Measurements from ENCODE around the gene MT1M.
"Not testable (repeated sequence)": the region's sequence is repeated elsewhere in the genome, so short reads cannot be mapped to it uniquely, and the experiment has no call there.

Gene MT1M

DNA sequence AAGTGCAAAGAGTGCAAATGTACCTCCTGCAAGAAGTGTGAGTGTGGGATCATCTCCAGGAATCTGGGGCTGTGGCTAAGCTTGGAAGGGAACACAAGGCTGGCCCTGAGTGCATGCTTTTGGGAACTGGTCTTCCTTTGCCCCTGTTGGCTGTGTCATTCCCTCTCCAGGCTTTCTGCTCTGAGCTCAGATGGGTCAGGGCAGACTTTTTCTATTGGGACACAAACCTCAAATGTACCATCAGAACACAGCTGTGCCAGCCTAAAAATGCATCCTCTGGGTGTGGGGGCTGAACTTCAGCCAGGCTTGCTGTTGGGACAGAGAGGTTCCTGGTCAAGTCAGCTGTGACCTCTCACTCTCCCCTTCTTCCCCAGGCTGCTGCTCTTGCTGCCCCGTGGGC is 20.1 kb downstream of the MT1M start:
- DNase-seq, result no peak

DNA sequence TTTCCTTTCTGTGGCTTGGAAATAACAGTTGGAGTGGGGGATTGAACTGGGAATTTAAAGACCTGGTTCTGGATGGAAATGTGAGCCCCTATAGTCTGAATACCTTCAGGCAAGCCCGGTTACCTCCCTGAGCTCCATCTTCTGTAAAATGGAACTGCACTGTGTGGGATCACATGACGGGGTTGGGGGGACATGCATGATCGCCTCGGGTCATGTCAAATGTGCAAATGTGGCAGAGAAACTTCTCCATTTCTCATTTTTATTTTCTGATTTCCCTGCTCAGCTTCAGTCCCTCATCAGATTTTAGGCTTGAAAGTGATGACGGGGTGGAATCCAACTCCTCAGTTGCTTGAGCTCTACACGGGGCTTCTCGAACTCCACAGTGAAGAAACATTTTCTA is 20.8 kb downstream of the MT1M start:
- DNase-seq, result no peak

DNA sequence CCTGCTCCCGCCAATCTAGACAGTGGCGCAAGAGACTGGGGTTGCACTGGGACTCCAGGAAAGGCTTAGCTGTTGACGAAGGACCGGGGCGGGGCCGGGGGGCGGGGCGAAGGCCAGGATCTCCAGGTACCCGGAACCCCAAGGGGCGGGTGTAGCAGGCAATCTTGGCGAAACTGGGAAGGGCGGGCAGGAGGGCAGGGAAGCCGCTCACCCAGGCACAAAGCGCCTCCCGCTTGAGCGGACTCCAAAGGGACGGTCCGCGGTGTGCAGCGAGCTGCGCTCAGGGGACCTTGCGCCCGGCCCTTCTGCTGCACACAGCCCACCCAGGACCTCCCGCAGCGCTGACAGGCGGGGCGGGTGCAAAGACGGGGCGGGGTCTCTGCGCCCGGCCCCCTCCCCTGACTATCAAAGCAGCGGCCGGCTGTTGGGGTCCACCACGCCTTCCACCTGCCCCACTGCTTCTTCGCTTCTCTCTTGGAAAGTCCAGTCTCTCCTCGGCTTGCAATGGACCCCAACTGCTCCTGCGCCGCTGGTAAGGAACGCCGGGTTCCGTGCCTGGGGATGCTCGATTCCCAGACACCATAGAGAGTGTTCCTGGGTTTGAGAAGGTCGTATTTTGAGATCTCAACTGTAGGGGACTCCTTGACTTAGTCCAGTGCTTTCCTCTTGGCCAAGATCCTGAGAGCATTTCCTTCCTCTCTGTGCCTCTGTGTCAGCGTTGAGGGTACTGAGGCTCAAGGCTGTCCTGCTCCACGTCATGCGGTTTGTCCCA is 25.3 kb downstream of the MT1M start, which contains the start of gene MT1F:
Gene MT1F (plus strand): TSS at position 405 of the 772 bp plus-strand sequence. CDS start 100 bp downstream, at position 505.
- DNase-seq, result peak; percentile 64

DNA sequence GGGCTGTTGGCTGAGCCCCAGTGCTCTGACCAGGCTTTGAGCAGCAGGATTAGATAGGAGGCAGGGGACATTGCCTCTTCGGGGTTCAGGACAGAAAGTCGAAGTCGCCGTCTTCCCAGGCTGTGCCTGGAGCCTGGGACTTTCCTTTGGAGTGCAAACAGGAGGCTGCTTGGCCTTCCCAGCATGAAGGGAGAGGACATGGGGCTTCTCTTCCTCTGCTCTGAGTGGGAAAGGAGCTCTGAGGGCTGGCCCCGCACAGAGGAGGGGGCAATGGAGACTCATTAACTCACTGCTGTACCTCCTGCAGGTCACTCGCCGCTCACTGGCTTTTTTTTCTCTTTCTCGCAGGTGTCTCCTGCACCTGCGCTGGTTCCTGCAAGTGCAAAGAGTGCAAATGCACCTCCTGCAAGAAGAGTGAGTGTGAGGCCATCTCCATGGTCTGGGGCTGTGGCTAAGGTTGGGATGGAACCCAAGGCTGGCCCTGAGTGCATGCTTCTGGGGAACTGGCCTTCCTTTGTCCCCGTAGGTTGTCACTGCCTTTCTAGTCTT is 25.9 kb downstream of the MT1M start:
- no peak for DNase-seq

DNA sequence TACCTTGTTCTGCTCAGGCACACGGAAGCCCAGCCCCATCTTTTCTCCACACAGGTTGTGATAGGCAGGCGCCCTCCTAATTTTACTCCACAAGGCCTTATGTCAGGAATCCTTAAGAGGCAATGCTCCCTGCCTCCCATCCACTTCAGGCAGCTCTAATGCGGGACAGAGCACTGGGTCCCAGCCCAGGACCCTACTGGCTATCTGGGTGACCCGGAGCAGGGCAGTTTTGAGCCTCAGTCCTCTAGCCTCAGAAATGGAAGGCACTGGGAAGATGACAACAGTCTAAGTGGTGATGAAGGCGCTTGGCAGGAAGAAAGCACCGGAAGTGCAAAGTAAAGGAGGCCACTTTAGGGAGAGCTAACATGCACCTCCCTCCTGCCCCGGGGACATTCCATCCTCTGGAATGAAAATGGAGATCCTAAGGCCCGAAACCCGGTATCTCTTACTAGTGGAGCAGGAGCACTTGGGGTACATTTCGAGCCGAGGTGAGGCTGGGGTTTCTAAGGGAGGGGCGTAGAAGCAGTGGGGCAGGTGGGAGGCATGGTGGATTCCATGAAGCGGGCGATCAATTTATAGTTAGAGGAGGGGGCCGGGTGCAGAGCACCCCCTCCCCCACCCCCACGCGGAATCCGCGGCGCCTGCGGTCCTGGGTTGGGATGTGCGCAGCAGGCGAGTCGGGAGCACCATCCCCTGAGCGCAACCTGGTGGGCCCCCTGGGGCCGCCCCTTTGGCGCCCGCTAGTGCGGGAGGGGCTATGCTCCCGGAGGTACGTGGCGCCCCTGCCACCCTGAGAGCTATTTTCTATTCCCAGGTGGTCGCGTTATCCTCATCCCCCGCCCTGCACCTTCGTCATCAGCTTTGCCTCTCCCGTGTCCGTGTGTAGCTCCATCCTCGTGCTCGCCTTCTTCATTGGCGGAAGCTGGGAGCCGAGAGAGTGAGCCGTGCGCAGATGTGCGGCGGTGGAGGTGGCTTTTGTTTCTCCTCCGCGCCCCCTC is 30.2 kb downstream of the MT1M start:
- DNase-seq, result peak; percentile 22

DNA sequence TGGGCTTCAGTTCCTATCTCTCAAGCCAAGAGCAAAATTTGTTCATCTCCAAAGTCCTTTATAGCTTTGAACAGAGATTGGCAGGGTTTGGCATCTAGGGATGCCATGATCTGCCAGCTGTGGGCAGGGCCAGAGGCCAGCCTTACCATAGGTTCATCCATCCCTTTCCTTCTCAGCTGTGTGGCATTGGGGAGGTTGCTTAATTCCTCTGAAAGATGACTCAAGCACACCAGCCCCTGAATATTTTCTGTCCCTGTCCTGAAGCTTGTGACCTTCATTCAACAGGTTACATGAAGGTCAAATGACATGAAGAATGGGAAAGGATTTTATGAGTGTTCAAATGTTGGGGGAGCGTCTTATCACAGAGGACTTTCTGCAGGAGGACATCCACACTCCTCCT is 32.0 kb downstream of the MT1M start:
- no peak for DNase-seq

DNA sequence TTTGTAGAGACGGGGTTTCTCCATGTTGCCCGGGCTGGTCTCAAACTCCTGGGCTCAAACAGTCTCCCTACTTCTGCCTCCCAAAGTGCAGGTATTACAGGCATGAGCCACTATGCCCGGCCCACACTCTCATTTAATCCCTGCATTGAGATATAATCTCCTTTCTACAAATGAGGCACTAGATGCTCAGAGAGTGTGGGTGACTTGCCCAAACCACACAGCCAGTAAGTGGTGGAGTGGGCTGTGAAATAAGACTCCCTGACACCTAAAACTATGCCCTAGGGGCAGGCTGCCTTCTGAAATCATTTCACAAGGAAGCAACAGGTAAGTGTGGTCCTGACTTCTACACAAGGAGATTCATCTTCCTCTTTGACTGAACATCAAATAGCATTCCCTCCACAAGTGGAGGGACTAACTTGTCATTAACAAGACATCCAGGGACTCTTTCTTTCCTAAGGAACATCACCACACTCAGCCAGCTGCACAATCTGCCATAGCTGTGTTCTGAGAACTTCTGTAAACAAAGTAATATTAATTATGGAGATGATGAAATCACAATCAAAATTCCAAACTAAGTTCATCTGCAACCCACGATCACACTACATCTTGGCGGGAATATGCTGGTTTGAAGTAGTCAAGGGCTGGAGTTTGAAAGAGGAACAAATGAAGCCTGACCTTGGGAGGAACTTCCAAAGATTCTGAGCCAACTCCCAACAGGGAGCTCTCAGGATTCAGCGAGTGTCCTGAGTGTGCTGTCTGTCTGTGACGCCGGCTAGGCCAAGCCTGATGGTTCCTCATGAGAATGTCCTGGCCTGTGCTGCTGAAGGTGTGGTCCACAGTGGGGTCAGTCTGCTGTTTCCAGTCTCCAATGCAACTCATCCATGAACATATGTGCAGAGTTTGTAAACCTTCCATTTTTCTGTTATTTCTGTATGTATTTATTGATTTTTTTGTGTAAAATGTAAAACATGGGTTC is 33.1 kb downstream of the MT1M start:
- DNase-seq, result not testable (repeated sequence)

DNA sequence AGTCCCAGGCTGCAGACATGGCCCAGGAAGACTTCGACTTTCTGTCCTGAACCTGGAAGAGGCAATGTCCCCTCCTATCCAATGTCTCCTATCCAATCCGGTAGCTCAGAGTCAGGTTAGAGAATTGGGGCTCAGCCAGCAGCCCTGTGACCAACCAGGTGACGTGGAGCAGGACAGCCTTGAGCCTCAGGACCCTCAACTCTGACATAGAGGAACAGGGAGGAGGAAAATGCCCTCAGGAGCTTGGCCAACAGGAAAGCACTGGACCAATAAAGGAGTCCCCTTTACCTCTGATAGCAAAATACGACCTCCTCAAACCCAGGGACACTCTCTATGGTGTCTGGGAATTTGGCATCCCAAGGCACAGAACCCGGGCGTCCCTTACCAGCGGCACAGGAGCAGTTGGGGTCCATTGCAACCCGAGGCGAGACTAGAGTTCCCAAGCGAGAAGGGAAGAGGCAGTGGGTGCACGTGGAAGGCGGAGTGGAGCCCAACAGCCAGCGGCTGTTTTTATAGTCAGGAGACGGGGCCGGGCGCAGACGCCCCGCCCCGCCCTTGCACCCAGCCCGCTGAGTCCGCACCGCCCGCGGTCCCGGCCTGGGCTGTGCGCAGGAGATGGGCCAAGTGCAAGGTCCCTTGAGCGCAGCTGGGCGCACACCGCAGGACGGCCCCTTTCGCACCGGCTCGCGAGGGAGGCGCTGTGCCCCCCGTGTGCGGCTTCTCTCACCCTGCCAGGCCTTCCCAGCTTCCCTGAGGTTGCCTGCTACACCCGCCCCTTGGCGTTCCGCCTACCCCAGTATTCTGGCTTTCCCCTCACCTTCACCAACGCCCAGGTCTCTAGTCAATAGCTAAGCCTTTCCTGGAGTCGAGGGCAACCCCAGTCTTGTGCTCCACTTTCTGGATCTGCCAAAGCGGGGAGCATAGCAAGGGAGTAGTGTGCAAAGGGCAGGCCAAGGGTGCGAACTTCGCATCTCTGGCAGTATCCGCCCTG is 35.4 kb downstream of the MT1M start, which contains the start of gene MT1G:
Gene MT1G (minus strand): TSS at position 485 of the 991 bp plus-strand sequence. CDS start 72 bp downstream, at position 413.
- DNase-seq, result no peak

DNA sequence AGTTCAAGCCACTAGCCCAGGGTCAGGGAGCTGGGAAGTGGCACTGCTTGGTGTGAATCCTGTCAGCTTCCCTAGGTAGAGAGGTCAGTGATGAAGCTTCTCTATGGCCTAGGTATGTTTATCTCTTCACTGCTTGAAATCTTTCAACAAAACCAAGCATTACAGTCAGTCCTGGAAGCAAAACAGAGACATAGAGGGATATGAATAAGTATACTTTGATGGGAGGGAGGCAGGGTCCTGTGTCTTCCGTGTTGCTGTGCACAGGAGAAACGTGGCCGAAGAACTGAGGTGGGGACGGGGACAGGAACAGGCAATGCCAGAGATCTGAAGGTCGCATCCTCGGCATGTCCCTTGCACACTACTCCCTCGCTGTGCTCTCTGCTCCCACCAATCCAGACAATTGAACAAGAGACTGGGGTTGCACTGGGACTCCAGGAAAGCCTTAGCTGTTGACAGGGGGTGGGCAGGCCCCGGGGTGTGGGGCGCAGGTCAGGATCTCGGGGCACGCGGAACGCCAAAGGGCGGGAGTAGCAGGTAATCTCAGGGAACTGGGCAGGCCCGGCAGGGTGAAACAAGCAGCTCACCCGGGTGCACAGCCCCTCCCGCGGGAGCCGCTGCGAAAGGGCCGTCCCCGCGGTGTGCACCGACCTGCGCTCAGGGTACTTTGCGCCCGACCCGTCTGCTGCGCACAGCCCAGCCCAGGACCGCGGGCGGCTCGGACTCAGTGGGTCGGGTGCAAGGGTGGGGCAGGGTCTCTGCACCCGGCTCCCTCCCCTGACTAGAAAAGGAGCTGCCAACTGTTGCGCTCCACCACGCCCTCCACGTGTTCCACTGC is 36.8 kb downstream of the MT1M start, which contains the start of gene MT1H:
Gene MT1H (plus strand): TSS at position 810 of the 835 bp plus-strand sequence. CDS start 71 bp downstream, outside the sequence.
- DNase-seq, result no peak

DNA sequence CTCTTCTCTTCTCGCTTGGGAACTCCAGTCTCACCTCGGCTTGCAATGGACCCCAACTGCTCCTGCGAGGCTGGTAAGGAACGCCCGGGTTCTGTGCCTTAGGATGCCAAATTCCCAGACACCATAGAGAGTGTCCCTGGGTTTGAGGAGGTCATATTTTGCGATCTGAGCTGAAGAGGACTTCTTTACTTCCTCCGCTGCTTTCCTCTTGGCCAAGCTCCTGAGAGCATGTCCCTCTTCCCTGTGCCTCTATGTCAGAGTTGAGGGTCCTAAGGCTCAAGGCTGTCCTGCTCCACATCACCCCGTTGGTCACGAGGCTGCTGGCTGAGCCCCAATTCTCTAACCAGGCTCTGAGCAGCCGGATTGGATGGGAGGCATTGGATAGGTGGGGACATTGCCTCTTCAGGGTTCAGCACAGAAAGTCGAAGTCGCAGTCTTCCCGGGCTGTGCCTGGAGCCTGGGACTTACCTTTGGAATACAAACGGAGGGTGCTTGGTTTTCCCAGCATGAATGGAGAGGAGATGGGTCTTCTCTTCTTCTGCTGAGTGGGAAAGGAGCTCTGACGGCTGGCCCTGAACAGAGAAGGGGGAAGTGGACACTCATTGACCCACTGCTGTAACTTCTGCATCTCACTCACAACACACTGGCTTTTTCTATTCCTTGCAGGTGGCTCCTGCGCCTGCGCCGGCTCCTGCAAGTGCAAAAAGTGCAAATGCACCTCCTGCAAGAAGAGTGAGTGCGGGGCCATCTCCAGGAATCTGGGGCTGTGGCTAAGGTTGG is 37.6 kb downstream of the MT1M start:
- no peak for DNase-seq

DNA sequence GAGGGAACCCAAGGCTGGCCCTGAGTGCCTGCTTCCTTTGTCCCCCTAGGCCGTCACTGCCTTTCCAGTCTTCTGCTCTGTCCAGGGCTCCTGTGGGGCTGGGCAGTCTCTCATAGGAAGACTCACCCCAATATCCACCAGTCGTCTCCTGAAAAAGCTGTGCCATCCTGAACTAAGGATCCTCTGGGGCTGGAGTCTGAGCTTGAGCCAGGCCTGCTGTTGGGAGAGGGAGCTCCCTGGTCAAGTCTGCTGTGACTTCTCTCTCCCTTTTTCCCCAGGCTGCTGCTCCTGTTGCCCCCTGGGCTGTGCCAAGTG is 38.1 kb downstream of the MT1M start:
- no peak for DNase-seq

DNA sequence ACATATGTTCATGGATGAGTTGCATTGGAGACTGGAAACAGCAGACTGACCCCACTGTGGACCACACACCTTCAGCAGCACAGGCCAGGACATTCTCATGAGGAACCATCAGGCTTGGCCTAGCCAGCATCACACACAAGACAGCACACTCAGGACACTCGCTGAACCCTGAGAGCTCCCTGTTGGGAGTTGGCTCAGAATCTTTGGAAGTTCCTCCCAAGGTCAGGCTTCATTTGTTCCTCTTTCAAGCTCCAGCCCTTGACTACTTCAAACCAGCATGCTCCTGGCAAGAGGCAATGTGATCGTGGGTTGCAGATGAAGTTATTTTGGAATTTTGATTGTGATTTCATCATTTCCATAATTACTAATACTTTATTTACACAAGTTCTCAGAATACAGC is 39.2 kb downstream of the MT1M start:
- DNase-seq, result not testable (repeated sequence)

DNA sequence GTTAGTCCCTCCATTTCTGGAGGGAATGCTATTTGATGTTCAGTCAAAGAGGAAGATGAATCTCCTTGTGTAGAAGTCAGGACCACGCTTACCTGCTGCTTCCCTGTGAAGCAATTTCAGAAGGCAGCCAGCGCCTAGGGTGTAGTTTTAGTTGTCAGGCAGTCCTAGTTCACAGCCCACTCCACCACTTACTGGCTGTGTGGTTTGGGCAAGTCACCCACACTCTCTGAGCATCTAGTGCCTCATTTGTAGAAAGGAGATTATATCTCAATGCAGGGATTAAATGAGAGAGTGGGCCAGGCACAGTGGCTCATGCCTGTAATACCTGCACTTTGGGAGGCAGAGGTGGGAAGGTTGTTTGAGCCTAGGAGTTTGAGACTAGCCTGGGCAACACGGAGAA is 39.7 kb downstream of the MT1M start:
- not testable (repeated sequence) for DNase-seq

DNA sequence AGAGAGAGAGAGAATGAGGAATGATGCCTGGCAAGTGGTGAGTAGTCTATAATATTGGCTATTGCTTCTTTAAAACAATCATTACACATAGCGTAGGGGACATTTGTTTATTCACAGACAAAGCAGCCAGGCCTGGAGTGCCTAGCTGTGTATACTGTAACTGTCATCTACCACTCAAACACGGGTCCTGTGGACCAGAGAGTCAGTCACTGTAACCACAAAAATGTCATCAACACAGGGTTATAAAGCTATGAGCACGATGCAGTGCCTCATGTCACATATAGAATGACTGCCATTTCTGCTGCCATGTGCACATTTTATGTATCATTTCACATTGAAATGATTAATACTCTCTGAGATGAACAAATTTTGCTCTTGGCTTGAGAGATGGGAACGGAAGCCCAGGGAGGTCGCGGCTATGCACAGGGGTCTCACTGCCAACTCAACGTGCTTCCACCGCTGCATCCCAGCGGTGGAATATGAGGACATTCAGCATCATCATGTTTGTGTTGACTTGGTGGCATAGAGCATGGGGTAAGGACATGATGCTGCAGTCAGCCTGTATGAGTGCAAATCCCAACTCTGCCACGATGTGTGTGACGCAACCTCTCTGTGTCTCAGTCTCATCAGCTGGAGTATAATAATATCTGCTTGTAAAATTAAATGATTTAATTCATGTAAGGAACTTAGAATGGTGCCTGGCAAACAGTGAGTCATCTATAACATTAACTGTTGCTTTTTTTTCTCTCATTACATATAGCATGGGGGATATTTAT is 40.5 kb downstream of the MT1M start:
- DNase-seq, result no peak

DNA sequence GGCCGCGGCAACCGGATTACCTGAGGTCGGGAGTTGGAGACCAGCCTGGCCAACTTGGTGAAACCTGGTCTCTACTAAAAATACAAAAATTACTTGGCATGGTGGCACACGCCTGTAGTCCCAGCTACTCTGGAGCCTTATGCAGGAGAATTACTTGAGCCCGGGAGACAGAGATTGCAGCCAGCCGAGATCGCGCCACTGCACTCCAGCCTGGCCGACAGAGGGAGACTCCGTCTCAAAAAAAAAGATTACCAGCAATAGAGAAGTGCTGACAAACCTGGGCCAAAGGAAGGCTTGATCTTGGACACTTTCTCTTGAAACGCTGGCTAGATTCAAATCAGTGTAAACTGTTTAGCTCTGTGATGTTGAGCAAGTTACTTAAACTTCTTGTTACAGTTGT is 41.5 kb downstream of the MT1M start:
- DNase-seq, result no peak

DNA sequence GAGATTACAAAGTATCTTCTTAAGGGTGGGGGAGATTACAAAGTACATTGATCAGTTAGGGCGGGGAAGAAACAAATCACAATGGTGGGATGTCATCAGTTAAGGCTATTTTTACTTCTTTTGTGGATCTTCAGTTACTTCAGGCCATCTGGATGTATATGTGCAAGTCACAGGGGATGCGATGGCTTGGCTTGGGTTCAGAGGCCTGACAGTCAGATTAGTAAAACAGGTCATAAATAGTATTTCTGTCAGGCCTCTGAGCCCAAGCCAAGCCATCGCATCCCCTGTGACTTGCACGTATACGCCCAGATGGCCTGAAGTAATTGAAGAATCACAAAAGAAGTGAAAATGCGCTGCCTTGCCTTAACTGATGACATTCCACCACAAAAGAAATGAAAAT is 42.1 kb downstream of the MT1M start:
- not testable (repeated sequence) for DNase-seq

DNA sequence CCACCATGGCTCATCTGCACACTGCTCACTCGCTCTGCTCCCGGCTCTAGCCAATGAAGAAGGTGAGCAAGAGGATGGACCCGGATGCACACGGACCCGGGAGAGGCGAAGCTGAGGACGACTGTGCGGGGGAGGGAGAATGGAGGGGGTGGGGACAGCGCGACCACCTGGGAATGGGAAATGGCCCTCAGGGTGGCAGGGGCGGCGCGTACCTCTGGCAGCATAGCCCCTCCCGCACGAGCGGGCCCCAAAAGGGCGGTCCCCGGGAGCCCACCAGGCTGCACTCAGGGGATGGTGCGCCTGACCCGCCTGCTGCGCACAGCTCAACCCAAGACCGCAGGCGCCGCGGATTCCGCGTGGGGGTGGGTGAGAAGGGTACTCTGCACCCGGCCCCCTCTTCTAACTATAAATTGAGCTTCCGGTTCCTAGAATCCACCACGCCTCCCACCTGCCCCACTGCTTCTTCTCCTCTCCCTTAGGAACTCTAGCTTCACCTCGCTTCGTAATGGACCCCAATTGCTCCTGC is 43.3 kb downstream of the MT1M start:
- DNase-seq, result peak; percentile 57

DNA sequence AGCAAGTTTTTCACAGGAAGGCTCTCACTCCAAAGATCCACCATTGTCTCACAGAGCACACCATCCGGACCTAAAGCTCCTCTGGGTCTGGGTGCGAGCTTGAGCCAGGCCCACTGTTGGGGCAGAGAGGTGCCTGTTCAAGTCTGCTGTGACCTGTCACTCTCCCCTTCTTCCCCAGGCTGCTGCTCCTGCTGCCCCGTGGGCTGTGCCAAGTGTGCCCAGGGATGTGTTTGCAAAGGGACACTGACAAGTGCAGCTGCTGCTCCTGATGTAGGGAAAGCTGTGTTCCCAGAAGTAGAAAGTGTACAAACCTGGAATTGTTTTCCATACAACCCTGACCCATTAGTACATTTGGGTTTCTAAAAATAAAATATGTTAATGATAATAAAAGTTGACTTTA is 45.0 kb downstream of the MT1M start:
- no peak for DNase-seq

Data from activated CD8-positive, alpha-beta memory T cell treated with anti-CD3 and anti-CD28 coated beads, Interleukin-2, amount 50 U/mL, for 4 hours (primary cell).